HCT116 (cell line): Measurements from ENCODE around the gene PRKRIP1. TPM values are rescaled to one million over a fixed set of nuclear protein-coding genes. Genes with fewer than 3 reads are reported as not detected.
"Not testable (repeated sequence)": the region's sequence is repeated elsewhere in the genome, so short reads cannot be mapped to it uniquely, and the experiment has no call there.

Experiments
- ATAC-seq: fragments of 200-7000 bp; cut with Tn5 transposase; 2 replicates; pipeline ENCODE4 v1.9.1; 2020; ENCODE audit warnings: mild to moderate bottlenecking, moderate library complexity
- BruUV-seq: library from RNA; stranded (reverse); fragments of 400-500 nt; replicated peaks from 2 replicates; lab custom pipeline; 2021; lab: Mats Ljungman, UMichigan
- CTCF ChIA-PET: fragments of 300-600 bp; sonication (Branson Sonifier 250); formaldehyde crosslinking; loops from one replicate; lab custom pipeline; 2021; ENCODE audit warnings: antibody characterized with exemption; lab: Charles Lee
- POLR2A ChIA-PET: fragments of 300-600, 350-600 bp; sonication (Branson Sonifier 250); formaldehyde crosslinking; loops from one replicate; lab custom pipeline; 2021; ENCODE audit warnings: antibody characterized with exemption; lab: Charles Lee
- RAD21 ChIA-PET, 2 experiments: fragments of 300-600 bp; sonication (Branson Sonifier 250); formaldehyde crosslinking; loops; one replicate each; lab custom pipeline; 2023; ENCODE audit warnings: low total read pairs in 2 of 2; ENCODE audit not compliant: uncharacterized antibody in 2 of 2, unreplicated experiment in 2 of 2, low non-redundant PET in 1 of 2; lab: Charles Lee
- DNase-seq: peaks from one replicate; pipeline ENCODE4 v3.0.0-alpha.2; 2010; ENCODE audit warnings: low read depth, low spot score
- H2AFZ ChIP-seq: fragments of 200-600 bp; shearing (Covaris generic), sonication (generic); 2 replicates; pipeline ENCODE4 v1.6.1; 2017; ENCODE audit warnings: low read depth, mixed run types, mixed read lengths, antibody characterized with exemption, low read length; ENCODE audit not compliant: poor library complexity, severe bottlenecking
- H3K27ac ChIP-seq: 2 replicates; pipeline ENCODE4 v1.5.1; 2012; ENCODE audit warnings: low read depth, low read length
- H3K27me3 ChIP-seq: fragments of 200-600 bp; sonication (generic); 2 replicates; pipeline ENCODE4 v1.6.1; 2016; ENCODE audit warnings: mixed run types, low read length, mixed read lengths; ENCODE audit not compliant: insufficient read depth
- H3K36me3 ChIP-seq, 2 experiments: fragments of 200-500 bp in 1 of 2; fragments of 200-600 bp in 1 of 2; sonication (Bioruptor generic) in 1 of 2; sonication (generic) in 1 of 2; 2 replicates each; pipeline versions ENCODE4 v1.5.1 to v1.6.1; 2014 to 2016; ENCODE audit warnings: low read length in 2 of 2, inconsistent platforms in 1 of 2, mixed read lengths in 1 of 2, mixed run types in 1 of 2; ENCODE audit not compliant: insufficient read depth in 2 of 2, control insufficient read depth in 1 of 2
- H3K4me1 ChIP-seq, 2 experiments: fragments of 200-600 bp in 1 of 2; sonication (generic) in 1 of 2; 2 replicates each; pipeline versions ENCODE4 v1.5.1 to v1.6.1; 2012 to 2017; ENCODE audit warnings: low read length in 2 of 2, inconsistent platforms in 1 of 2, mild to moderate bottlenecking in 1 of 2, mixed read lengths in 1 of 2, mixed run types in 1 of 2, moderate library complexity in 1 of 2; ENCODE audit not compliant: insufficient read depth in 2 of 2, control insufficient read depth in 1 of 2
- H3K4me2 ChIP-seq: fragments of 200-600 bp; sonication (generic); 2 replicates; pipeline ENCODE4 v1.6.1; 2017; ENCODE audit warnings: mixed run types, low read length, mixed read lengths
- H3K4me3 ChIP-seq, 2 experiments: fragments of 200-600 bp in 1 of 2; sonication (generic) in 1 of 2; replicated peaks in 1 of 2; 2 replicates each; pipeline ENCODE4 v1.5.1; 2011 to 2016; ENCODE audit warnings: low read length in 2 of 2, control low read depth in 1 of 2, low read depth in 1 of 2, mild to moderate bottlenecking in 1 of 2, mixed read lengths in 1 of 2, mixed run types in 1 of 2
- H3K79me2 ChIP-seq: fragments of 200-600 bp; sonication (generic); 2 replicates; pipeline ENCODE4 v1.6.1; 2017; ENCODE audit warnings: mild to moderate bottlenecking, mixed run types, low read length, moderate library complexity, mixed read lengths; ENCODE audit not compliant: insufficient read depth
- H3K9ac ChIP-seq: fragments of 200-600 bp; sonication (generic); 2 replicates; pipeline ENCODE4 v1.6.1; 2016; ENCODE audit warnings: low read length, mixed read lengths
- H3K9me2 ChIP-seq: fragments of 200-600 bp; sonication (generic), shearing (Covaris generic); 2 replicates; pipeline ENCODE4 v1.6.1; 2017; ENCODE audit warnings: mixed run types, mild to moderate bottlenecking, moderate library complexity; ENCODE audit not compliant: insufficient read depth
- H3K9me3 ChIP-seq, 2 experiments: fragments of 200-500 bp in 1 of 2; fragments of 200-600 bp in 1 of 2; sonication (Bioruptor generic) in 1 of 2; sonication (generic) in 1 of 2; 2 replicates each; pipeline ENCODE4 v1.6.1; 2014 to 2017; ENCODE audit warnings: low read length in 2 of 2, mixed read lengths in 2 of 2, inconsistent platforms in 1 of 2, low read depth in 1 of 2, mild to moderate bottlenecking in 1 of 2, mixed run types in 1 of 2, moderate library complexity in 1 of 2; ENCODE audit not compliant: control insufficient read depth in 1 of 2, insufficient read depth in 1 of 2
- H4K20me1 ChIP-seq: fragments of 200-600 bp; sonication (generic), shearing (Covaris generic); 2 replicates; pipeline ENCODE4 v1.6.1; 2017; ENCODE audit warnings: mixed run types, mild to moderate bottlenecking, moderate library complexity; ENCODE audit not compliant: insufficient read depth
- POLR2A ChIP-seq: IDR thresholded peaks from 2 replicates; pipeline ENCODE4 v1.7.0; 2011; ENCODE audit warnings: borderline replicate concordance; ENCODE audit not compliant: insufficient read depth, insufficient read length; ENCODE audit errors: extremely low read depth
- SP1 ChIP-seq: IDR thresholded peaks from 2 replicates; pipeline ENCODE4 v1.6.1; 2012; ENCODE audit warnings: low read depth
- SRF ChIP-seq: IDR thresholded peaks from 2 replicates; pipeline ENCODE4 v1.6.1; 2012; ENCODE audit warnings: low read depth
- TCF7L2 ChIP-seq: IDR thresholded peaks from 2 replicates; pipeline ENCODE4 v1.7.0; 2011; ENCODE audit warnings: borderline replicate concordance, inconsistent platforms; ENCODE audit not compliant: insufficient read depth, insufficient read length; ENCODE audit errors: extremely low read depth
- ZFX ChIP-seq: fragments of 450-650 bp; IDR thresholded peaks from 2 replicates; pipeline ENCODE4 v1.6.1; 2017
- intact Hi-C: fragments of 100-400 bp; cut with micrococcal nuclease; formaldehyde crosslinking; loops from 2 replicates; pipeline ENCODE4 v1.10.0; 2022
- total RNA-seq: library from RNA; stranded (reverse); gene quantifications from one replicate; pipeline ENCODE4 v1.2.1, GENCODE V29; 2021; ENCODE audit not compliant: unreplicated experiment
- TF ChIP-seq, protein P1 (sequence below): IDR thresholded peaks from 2 replicates; pipeline ENCODE4 v1.6.1; 2011; ENCODE audit warnings: mild to moderate bottlenecking, low read length, moderate library complexity; ENCODE audit not compliant: insufficient replicate concordance; ENCODE audit errors: extremely low read depth

PRKRIP1 gene
- total RNA-seq, 1 experiment from 2014 or later, result 23.0 TPM

DNA sequence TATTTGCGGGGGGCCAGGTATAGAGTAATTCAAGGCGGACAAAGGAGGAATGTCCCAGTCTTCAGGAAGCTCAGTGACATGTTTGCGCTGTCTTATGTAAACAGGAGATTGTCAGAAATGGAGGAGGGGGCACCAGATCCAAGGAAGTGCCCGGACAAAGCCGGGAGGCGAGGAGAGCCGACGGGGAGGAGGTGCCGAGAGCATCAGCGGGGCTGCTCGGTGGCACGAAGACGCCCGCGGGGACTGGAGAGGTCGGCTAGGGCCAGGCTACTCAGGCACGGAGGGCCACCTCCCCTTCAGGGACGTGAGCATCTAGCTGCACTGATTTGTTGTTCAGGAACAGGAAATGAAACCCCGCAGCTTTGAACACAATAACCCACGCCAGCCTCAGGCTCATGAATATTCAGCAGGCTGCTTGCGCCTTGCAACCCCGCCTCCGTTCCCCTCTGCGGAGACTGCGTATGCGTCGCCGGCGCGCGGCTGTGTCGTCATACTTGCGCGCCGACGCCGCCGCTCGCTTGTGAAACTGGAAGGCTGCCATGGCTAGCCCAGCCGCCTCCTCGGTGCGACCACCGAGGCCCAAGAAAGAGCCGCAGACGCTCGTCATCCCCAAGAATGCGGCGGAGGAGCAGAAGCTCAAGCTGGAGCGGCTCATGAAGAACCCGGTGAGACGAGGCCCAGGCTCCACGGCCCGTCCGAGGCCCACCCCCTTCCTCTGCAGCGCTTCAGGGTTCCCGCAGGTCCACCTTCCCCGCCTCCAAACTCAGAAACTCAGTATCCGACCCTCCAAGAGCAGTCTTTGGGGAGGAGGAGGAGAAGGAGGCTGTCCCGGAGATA lies at the start of gene PRKRIP1 (continued):
- TF ChIP-seq, protein P1, sequence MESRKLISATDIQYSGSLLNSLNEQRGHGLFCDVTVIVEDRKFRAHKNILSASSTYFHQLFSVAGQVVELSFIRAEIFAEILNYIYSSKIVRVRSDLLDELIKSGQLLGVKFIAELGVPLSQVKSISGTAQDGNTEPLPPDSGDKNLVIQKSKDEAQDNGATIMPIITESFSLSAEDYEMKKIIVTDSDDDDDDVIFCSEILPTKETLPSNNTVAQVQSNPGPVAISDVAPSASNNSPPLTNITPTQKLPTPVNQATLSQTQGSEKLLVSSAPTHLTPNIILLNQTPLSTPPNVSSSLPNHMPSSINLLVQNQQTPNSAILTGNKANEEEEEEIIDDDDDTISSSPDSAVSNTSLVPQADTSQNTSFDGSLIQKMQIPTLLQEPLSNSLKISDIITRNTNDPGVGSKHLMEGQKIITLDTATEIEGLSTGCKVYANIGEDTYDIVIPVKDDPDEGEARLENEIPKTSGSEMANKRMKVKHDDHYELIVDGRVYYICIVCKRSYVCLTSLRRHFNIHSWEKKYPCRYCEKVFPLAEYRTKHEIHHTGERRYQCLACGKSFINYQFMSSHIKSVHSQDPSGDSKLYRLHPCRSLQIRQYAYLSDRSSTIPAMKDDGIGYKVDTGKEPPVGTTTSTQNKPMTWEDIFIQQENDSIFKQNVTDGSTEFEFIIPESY, result no peak
- TF ChIP-seq ZFX (peak; percentile 61; the same call in 1 of the 2 replicates), TCF7L2 (peak; percentile 43), SP1 (peak; percentile 55; the same call in 1 of the 2 replicates), SRF (peak; percentile 95), POLR2A (no peak)
- TF ChIP-seq, all 23 proteins: peak for 12

DNA sequence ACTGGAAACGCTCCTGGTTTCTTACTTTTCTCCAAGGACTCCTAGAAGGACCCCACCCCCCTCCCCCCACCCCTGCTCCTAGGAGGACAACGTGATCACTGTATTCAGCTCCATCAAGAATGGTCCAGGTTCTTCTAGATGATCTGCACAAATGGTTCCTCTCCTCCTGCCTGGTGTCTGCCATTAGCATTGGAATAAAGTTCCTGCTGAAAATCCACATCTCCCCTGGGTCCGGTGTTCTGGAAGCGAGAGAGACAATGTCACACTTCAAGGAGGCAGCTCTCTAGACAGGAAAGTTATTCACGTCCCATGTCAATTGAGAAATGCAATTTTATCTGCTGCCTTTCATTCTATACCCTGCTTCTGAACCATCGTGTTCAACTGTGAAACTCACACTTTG lies 49.2 kb upstream of the PRKRIP1 start:
- H3K9ac ChIP-seq, H3K4me2 ChIP-seq, BruUV-seq, H3K27ac ChIP-seq, H4K20me1 ChIP-seq, RAD21 ChIA-PET, CTCF ChIA-PET, H3K4me1 ChIP-seq, H3K4me3 ChIP-seq, intact Hi-C loops, H3K36me3 ChIP-seq, ATAC-seq, H3K9me2 ChIP-seq, H3K79me2 ChIP-seq, POLR2A ChIA-PET, H3K9me3 ChIP-seq, DNase-seq, H2AFZ ChIP-seq, H3K27me3 ChIP-seq: not testable (repeated sequence)

- H3K9me2 ChIP-seq, RAD21 ChIA-PET, BruUV-seq, intact Hi-C loops, CTCF ChIA-PET, H3K27ac ChIP-seq, H3K36me3 ChIP-seq, H2AFZ ChIP-seq, H3K79me2 ChIP-seq, H3K9me3 ChIP-seq, H3K9ac ChIP-seq, POLR2A ChIA-PET, H3K4me2 ChIP-seq, H3K27me3 ChIP-seq, ATAC-seq, H3K4me1 ChIP-seq, DNase-seq, H4K20me1 ChIP-seq, H3K4me3 ChIP-seq: not testable (repeated sequence)
These were observed 39.8 kb upstream of the PRKRIP1 start, which contains the start of gene SPDYE6 for GRCh38 chr7:102356344-102356743. TSS of gene SPDYE6 (minus strand) at chr7:102356444. CDS start at chr7:102356023, 421 bp downstream.
